B cell (primary cell): ENCODE results near the gene ANKDD1A.

Source experiments
- CTCF ChIP-seq: fragments of 200-600 bp; IDR thresholded peaks from one replicate; pipeline ENCODE4 v1.8.0; 2022; ENCODE audit warnings: antibody characterized with exemption, mild to moderate bottlenecking
- EZH2 ChIP-seq: IDR thresholded peaks from 2 replicates; pipeline ENCODE4 v1.6.1; 2012; ENCODE audit warnings: borderline replicate concordance, low read depth, mild to moderate bottlenecking, moderate library complexity, low read length; ENCODE audit not compliant: insufficient read depth, poor library complexity, severe bottlenecking

- TF ChIP-seq CTCF = no peak
- TF ChIP-seq EZH2 = no peak
Observed at GRCh38 chr15:64878705-64879104, 33.0 kb upstream of the ANKDD1A start.
